B cell (primary cell): Measurements from ENCODE around the gene LPCAT3. TPM values are rescaled to one million over a fixed set of nuclear protein-coding genes. Genes with fewer than 3 reads are reported as not detected.
A peak's percentile ranks its signal among the peaks of the same experiment; 100 is the strongest.

Source experiments
- ATAC-seq: fragments of 200-7000 bp; cut with Tn5 transposase; one replicate; pipeline ENCODE4 v1.10.0; 2021; ENCODE audit warnings: low read depth, mild to moderate bottlenecking, moderate number of reproducible peaks, moderate library complexity
- CTCF ChIA-PET: fragments of 350-600 bp; sonication (Branson Sonifier 250); formaldehyde crosslinking; loops from one replicate; lab custom pipeline; 2021; ENCODE audit warnings: antibody characterized with exemption, inconsistent platforms; lab: Charles Lee
- POLR2A ChIA-PET: fragments of 350-600 bp; sonication (Branson Sonifier 250); formaldehyde crosslinking; loops from one replicate; lab custom pipeline; 2021; ENCODE audit warnings: antibody characterized with exemption; lab: Charles Lee
- DNase-seq: peaks from one replicate; pipeline ENCODE4 v3.0.0; 2013
- H2AFZ ChIP-seq: 2 replicates; pipeline ENCODE4 v1.6.1; 2012; ENCODE audit warnings: mild to moderate bottlenecking, low read depth, low read length; ENCODE audit not compliant: insufficient read depth, poor library complexity, severe bottlenecking
- H3K27ac ChIP-seq, 2 donors: 1 replicate in 1 of 2; 2 replicates in 1 of 2; pipeline ENCODE4 v1.5.1; 2012 to 2013; ENCODE audit warnings: low read length in 2 of 2, mild to moderate bottlenecking in 2 of 2, moderate library complexity in 1 of 2
- H3K27me3 ChIP-seq, 4 experiments: fragments of 200-600 bp in 1 of 4; sonication (generic) in 1 of 4; replicated peaks in 1 of 4; 1 replicate in 2 of 4; 2 replicates in 2 of 4; pipeline versions ENCODE4 v1.6.1 to v1.7.0; 2013 to 2016; ENCODE audit warnings: low read length in 3 of 4, mild to moderate bottlenecking in 2 of 4, mixed read lengths in 1 of 4, moderate library complexity in 1 of 4; ENCODE audit not compliant: insufficient read depth in 4 of 4, control insufficient read depth in 3 of 4; ENCODE audit errors: control extremely low read depth in 1 of 4
- H3K36me3 ChIP-seq, 2 experiments: replicated peaks in 1 of 2; 1 replicate in 1 of 2; 2 replicates in 1 of 2; pipeline versions ENCODE4 v1.6.1 to v1.7.1; 2013; ENCODE audit warnings: low read length in 1 of 2; ENCODE audit not compliant: insufficient read depth in 2 of 2, control insufficient read depth in 1 of 2; ENCODE audit errors: control extremely low read depth in 1 of 2, extremely low read depth in 1 of 2
- H3K4me1 ChIP-seq, 2 donors: fragments of 200-600 bp in 1 of 2; sonication (generic) in 1 of 2; 1 replicate in 1 of 2; 2 replicates in 1 of 2; pipeline versions ENCODE4 v1.5.1 to v1.6.1; 2013 to 2017; ENCODE audit warnings: low read length in 2 of 2; ENCODE audit not compliant: control insufficient read depth in 2 of 2, insufficient read depth in 2 of 2
- H3K4me2 ChIP-seq: replicated peaks from 2 replicates; pipeline ENCODE3; 2012; ENCODE audit warnings: mild to moderate bottlenecking, low read depth, low read length; ENCODE audit not compliant: poor library complexity, severe bottlenecking
- H3K4me3 ChIP-seq, 5 experiments: fragments of 200-600 bp in 1 of 5; sonication (generic) in 1 of 5; 1 replicate in 3 of 5; 2 replicates in 2 of 5; pipeline versions ENCODE4 v1.5.1 to v1.7.0; 2011 to 2016; ENCODE audit warnings: low read length in 4 of 5, mild to moderate bottlenecking in 4 of 5, low read depth in 2 of 5, control low read depth in 1 of 5, moderate library complexity in 1 of 5; ENCODE audit not compliant: insufficient read depth in 1 of 5; ENCODE audit errors: control extremely low read depth in 1 of 5, extremely low read depth in 1 of 5
- H3K79me2 ChIP-seq: fragments of 200-600 bp; sonication (generic); one replicate; pipeline ENCODE4 v1.6.0; 2016; ENCODE audit warnings: low read length; ENCODE audit not compliant: control insufficient read depth, insufficient read depth
- H3K9ac ChIP-seq: fragments of 200-600 bp; sonication (generic); 2 replicates; pipeline ENCODE4 v1.6.1; 2017; ENCODE audit warnings: mild to moderate bottlenecking, low read length, moderate library complexity
- H3K9me3 ChIP-seq, 3 donors: one replicate each; pipeline versions ENCODE4 v1.6.1 to v1.7.1; 2013; ENCODE audit warnings: low read length in 2 of 3; ENCODE audit not compliant: control insufficient read depth in 2 of 3, insufficient read depth in 1 of 3; ENCODE audit errors: control extremely low read depth in 1 of 3
- H4K20me1 ChIP-seq: 2 replicates; pipeline ENCODE4 v1.6.0; 2012; ENCODE audit warnings: mild to moderate bottlenecking, low read length; ENCODE audit not compliant: insufficient read depth, control insufficient read depth, poor library complexity, severe bottlenecking
- H3K27ac Mint-ChIP-seq: one replicate; pipeline ENCODE4 v1.8.0; 2021; ENCODE audit warnings: mixed read lengths
- H3K27me3 Mint-ChIP-seq: one replicate; pipeline ENCODE4 v1.8.0; 2021; ENCODE audit warnings: mixed read lengths
- H3K4me1 Mint-ChIP-seq: one replicate; pipeline ENCODE4 v1.8.0; 2021; ENCODE audit warnings: mixed read lengths
- H3K4me3 Mint-ChIP-seq: one replicate; pipeline ENCODE4 v1.8.0; 2021; ENCODE audit warnings: mixed read lengths
- H3K9me3 Mint-ChIP-seq: one replicate; pipeline ENCODE4 v1.8.0; 2022; ENCODE audit warnings: mixed read lengths; ENCODE audit not compliant: insufficient read depth
- EZH2 ChIP-seq: IDR thresholded peaks from 2 replicates; pipeline ENCODE4 v1.6.1; 2012; ENCODE audit warnings: borderline replicate concordance, low read depth, mild to moderate bottlenecking, moderate library complexity, low read length; ENCODE audit not compliant: insufficient read depth, poor library complexity, severe bottlenecking
- WGBS: methylation state at CpG from one replicate; pipeline ENCODE4 v1.1.5; 2013; ENCODE audit warnings: missing lambda C conversion rate; ENCODE audit not compliant: insufficient coverage; 5-methylcytosine and 5-hydroxymethylcytosine counted together
- intact Hi-C: fragments of 100-400 bp; cut with micrococcal nuclease; formaldehyde crosslinking; loops from one replicate; pipeline ENCODE4 v1.10.0; 2022
- polyA plus RNA-seq: library from polyadenylated mRNA; depleted of rRNA; stranded (reverse); fragments of >200 nt; gene quantifications from 2 replicates; pipeline ENCODE4 v1.2.3, GENCODE V29; 2012
- total RNA-seq, 2 donors: library from RNA; stranded (reverse); fragments of 120-200 nt in 1 of 2; gene quantifications; 1 replicate in 1 of 2; 2 replicates in 1 of 2; pipeline versions ENCODE4 v1.2.3 to v1.2.4, GENCODE V29; 2013 to 2022
- TF ChIP-seq, protein P1 (sequence below): fragments of 200-600 bp; IDR thresholded peaks from one replicate; pipeline ENCODE4 v1.8.0; 2022; ENCODE audit warnings: antibody characterized with exemption, mild to moderate bottlenecking

Gene LPCAT3
- total and polyA plus RNA-seq, 2 donors (not counting 1 experiment from before 2014, with no cell fraction given) = 17.6 to 26.2 TPM

DNA sequence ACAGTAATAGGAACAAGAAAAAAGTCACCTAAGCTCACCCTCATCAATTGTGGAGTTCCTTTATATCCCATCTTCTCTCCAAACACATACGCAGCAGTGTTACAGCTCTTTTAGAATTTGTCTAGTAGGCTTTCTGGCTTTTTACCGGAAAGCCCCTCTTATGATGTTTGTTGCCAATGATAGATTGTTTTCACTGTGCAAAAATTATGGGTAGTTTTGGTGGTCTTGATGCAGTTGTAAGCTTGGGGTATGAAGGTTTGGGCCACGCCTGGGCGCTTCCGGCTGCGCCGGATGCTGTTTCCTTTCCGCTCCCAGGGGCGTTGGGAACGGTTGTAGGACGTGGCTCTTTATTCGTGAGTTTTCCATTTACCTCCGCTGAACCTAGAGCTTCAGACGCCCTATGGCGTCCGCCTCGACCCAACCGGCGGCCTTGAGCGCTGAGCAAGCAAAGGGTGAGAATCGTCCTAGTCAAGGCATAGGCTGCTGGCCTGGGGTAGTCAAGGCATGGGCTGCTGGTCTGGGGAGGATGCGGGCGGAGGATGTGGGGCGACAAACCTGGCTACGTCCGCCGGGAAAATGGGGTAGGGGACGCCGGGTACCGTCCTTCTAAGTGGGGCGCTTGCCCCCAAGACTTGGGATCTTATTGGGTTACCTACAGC is 74.4 kb downstream of the LPCAT3 start, which contains the start of the genes C12orf57 and RNU7-1:
TSS of gene C12orf57 (plus strand) at position 301 of the 659 bp plus-strand sequence. CDS start at position 401, 100 bp downstream.
TSS of gene RNU7-1 (plus strand) at position 95 of the 659 bp plus-strand sequence.
- 0% methylated on average over 26 of the region's 31 CpGs for WGBS

More for the DNA sequence above, 74.4 kb downstream of the LPCAT3 start, which contains the start of the genes C12orf57 and RNU7-1:
- Mint-ChIP-seq H3K27ac (peak within 1 kb of the TSS; percentile 97), H3K4me1 (peaks cover 61% of the 10 kb centered on the region), H3K27me3 (no peaks in the 10 kb centered on the region), H3K9me3 (no peaks in the 10 kb centered on the region), H3K4me3 (peak within 1 kb of the TSS; percentile 97)
- peak; percentile 55 for ATAC-seq
- Histone ChIP-seq H3K4me3 (peak within 1 kb of the TSS; percentile 25 to 92 (median 80)), H3K9me3 (no peaks in the 10 kb centered on the region), H3K27me3 (no peaks in the 10 kb centered on the region), H3K27ac (peak within 1 kb of the TSS; percentile 93 to 99), H3K36me3 (peaks cover 0 to 10% of the 10 kb centered on the region in 2 experiments), H3K9ac (peak within 1 kb of the TSS; percentile 89), H2AFZ (peak within 1 kb of the TSS; percentile 72), H3K79me2 (peaks cover 9% of the 10 kb centered on the region), H3K4me2 (peak within 1 kb of the TSS; percentile 99), H3K4me1 (peaks cover 48 to 67% of the 10 kb centered on the region in 2 donors), H4K20me1 (no peaks in the 10 kb centered on the region)
- CTCF ChIA-PET = interaction anchor here (0.8 to 16.6 kb wide), 23 partner anchors 8 to 309 kb away, joined by 3 to 944 read pairs (median 6); partner anchors contain the start of genes C1RL, EMG1, LPCAT3 and MLF2
- intact Hi-C loops = loop anchor here (1.0 to 10.0 kb wide), 7 partner anchors 17 to 309 kb away; partner anchors contain the start of genes C1RL, EMG1, LPAR5 and LPCAT3
- peak; percentile 94 for DNase-seq
- POLR2A ChIA-PET = interaction anchor here (0.9 to 18.5 kb wide), 17 partner anchors 14 to 451 kb away, joined by 3 to 662 read pairs (median 5); partner anchors contain the start of genes C1RL, CDCA3, COPS7A and ENO2
- TF ChIP-seq, protein P1, sequence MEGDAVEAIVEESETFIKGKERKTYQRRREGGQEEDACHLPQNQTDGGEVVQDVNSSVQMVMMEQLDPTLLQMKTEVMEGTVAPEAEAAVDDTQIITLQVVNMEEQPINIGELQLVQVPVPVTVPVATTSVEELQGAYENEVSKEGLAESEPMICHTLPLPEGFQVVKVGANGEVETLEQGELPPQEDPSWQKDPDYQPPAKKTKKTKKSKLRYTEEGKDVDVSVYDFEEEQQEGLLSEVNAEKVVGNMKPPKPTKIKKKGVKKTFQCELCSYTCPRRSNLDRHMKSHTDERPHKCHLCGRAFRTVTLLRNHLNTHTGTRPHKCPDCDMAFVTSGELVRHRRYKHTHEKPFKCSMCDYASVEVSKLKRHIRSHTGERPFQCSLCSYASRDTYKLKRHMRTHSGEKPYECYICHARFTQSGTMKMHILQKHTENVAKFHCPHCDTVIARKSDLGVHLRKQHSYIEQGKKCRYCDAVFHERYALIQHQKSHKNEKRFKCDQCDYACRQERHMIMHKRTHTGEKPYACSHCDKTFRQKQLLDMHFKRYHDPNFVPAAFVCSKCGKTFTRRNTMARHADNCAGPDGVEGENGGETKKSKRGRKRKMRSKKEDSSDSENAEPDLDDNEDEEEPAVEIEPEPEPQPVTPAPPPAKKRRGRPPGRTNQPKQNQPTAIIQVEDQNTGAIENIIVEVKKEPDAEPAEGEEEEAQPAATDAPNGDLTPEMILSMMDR = no peak
- no peak for TF ChIP-seq EZH2
